PFSK-1 (cell line): ENCODE results near the gene EFNB1.

Experiments
- FOXP2 ChIP-seq: optimal IDR thresholded peaks from 2 replicates; pipeline ENCODE3; 2011; ENCODE audit warnings: borderline replicate concordance, control low read depth, inconsistent platforms; ENCODE audit not compliant: insufficient read depth; ENCODE audit errors: extremely low read length, extremely low read depth
- POLR2AphosphoS5 ChIP-seq: IDR thresholded peaks from 2 replicates; pipeline ENCODE4 v1.6.1; 2012; ENCODE audit warnings: low read depth, mild to moderate bottlenecking, control low read depth, low read length, moderate library complexity
- REST ChIP-seq, 2 experiments: IDR thresholded peaks; 2 replicates each; pipeline versions ENCODE4 v1.6.1 to v1.8.0; 2011 to 2012; ENCODE audit warnings: low read depth in 2 of 2, low read length in 2 of 2, control low read depth in 1 of 2, inconsistent platforms in 1 of 2, mild to moderate bottlenecking in 1 of 2, moderate library complexity in 1 of 2; ENCODE audit not compliant: insufficient read depth in 1 of 2
- SIN3A ChIP-seq: IDR thresholded peaks from 2 replicates; pipeline ENCODE4 v1.6.1; 2012; ENCODE audit warnings: mild to moderate bottlenecking, low read length, moderate library complexity, borderline replicate concordance; ENCODE audit not compliant: insufficient read depth
- TAF1 ChIP-seq: IDR thresholded peaks from 2 replicates; pipeline ENCODE4 v1.6.1; 2012; ENCODE audit warnings: low read length, control low read depth, borderline replicate concordance; ENCODE audit not compliant: insufficient read depth

EFNB1 gene

GRCh38 chrX:68832101-68832416, 3.2 kb downstream of the EFNB1 start:
- TF ChIP-seq POLR2AphosphoS5, result no peak
- TF ChIP-seq REST (IDR thresholded peaks at IDR 0.05; ENCODE audit: insufficient read depth in 1 of 2, low read depth in 2 of 2, low read length in 2 of 2), result no peak
- no peak for TF ChIP-seq FOXP2
- TF ChIP-seq SIN3A, result no peak
- TF ChIP-seq TAF1, result no peak

- TF ChIP-seq TAF1 (no peak), REST (IDR thresholded peaks at IDR 0.05; ENCODE audit: insufficient read depth in 1 of 2, low read depth in 2 of 2, low read length in 2 of 2) (no peak), SIN3A (no peak), POLR2AphosphoS5 (no peak), FOXP2 (no peak)
Measured at GRCh38 chrX:68832516-68833447, 4.0 kb downstream of the EFNB1 start.

- TF ChIP-seq REST (IDR thresholded peaks at IDR 0.05; ENCODE audit: insufficient read depth in 1 of 2, low read depth in 2 of 2, low read length in 2 of 2) (no peak), POLR2AphosphoS5 (no peak), TAF1 (no peak), FOXP2 (no peak), SIN3A (no peak)
Measured at GRCh38 chrX:68833448-68833805, 4.6 kb downstream of the EFNB1 start.

GRCh38 chrX:68833855-68834331, 5.1 kb downstream of the EFNB1 start:
- TF ChIP-seq FOXP2 (no peak), SIN3A (no peak), REST (IDR thresholded peaks at IDR 0.05; ENCODE audit: insufficient read depth in 1 of 2, low read depth in 2 of 2, low read length in 2 of 2) (no peak), POLR2AphosphoS5 (no peak), TAF1 (no peak)
